ENCODE results near the gene NDST3.

NDST3 gene

GRCh38 chr4:118077767-118078105 lies 43.5 kb downstream of the NDST3 start:
- no peak overlapping the region for H3K4me3 ChIP-seq (ENCODE audit: low read depth, low read length)
- no peak for TF ChIP-seq CTCF (IDR thresholded peaks at IDR 0.05; ENCODE audit: low read depth, low read length)

- no peak for TF ChIP-seq CTCF (IDR thresholded peaks at IDR 0.05; ENCODE audit: low read depth, low read length)
- no peak overlapping the region for H3K4me3 ChIP-seq (ENCODE audit: low read depth, low read length)
Observed at GRCh38 chr4:118081434-118081833, 47.1 kb downstream of the NDST3 start.

- no peak overlapping the region for H3K4me3 ChIP-seq (ENCODE audit: low read depth, low read length)
- no peak for TF ChIP-seq CTCF (IDR thresholded peaks at IDR 0.05; ENCODE audit: low read depth, low read length)
Observed at GRCh38 chr4:118082182-118082581, 47.9 kb downstream of the NDST3 start.

- no peak for TF ChIP-seq CTCF (IDR thresholded peaks at IDR 0.05; ENCODE audit: low read depth, low read length)
Observed at GRCh38 chr4:118085700-118086099, 51.4 kb downstream of the NDST3 start.

GRCh38 chr4:118086344-118086743 lies 52.1 kb downstream of the NDST3 start:
- TF ChIP-seq CTCF (IDR thresholded peaks at IDR 0.05; ENCODE audit: low read depth, low read length), result no peak
- H3K4me3 ChIP-seq (ENCODE audit: low read depth, low read length), result no peak overlapping the region

More at GRCh38 chr4:118085700-118086099, 51.4 kb downstream of the NDST3 start:
- no peak overlapping the region for H3K4me3 ChIP-seq (ENCODE audit: low read depth, low read length)

GRCh38 chr4:118087366-118087765 lies 53.1 kb downstream of the NDST3 start:
- no peak overlapping the region for H3K4me3 ChIP-seq (ENCODE audit: low read depth, low read length)
- TF ChIP-seq CTCF (IDR thresholded peaks at IDR 0.05; ENCODE audit: low read depth, low read length), result no peak

GRCh38 chr4:118099106-118099505 lies 64.8 kb downstream of the NDST3 start:
- TF ChIP-seq CTCF (IDR thresholded peaks at IDR 0.05; ENCODE audit: low read depth, low read length), result no peak
- H3K4me3 ChIP-seq (ENCODE audit: low read depth, low read length), result no peak overlapping the region

All from WI38 (cell line).